Testis (tissue), 2 donors: Measurements from ENCODE around the gene PTPRN2.

ENCODE experiments used
- CTCF ChIP-seq, 3 experiments: fragments of 450-650 bp in 2 of 3; fragments of 200-600 bp in 1 of 3; sonication (generic) in 1 of 3; IDR thresholded peaks; one replicate each; pipeline ENCODE4 v1.5.1; 2016 to 2019; ENCODE audit warnings: antibody characterized with exemption in 3 of 3, mild to moderate bottlenecking in 2 of 3, moderate library complexity in 1 of 3
- POLR2A ChIP-seq: fragments of 450-650 bp; IDR thresholded peaks from one replicate; pipeline ENCODE4 v1.6.1; 2017; ENCODE audit warnings: antibody characterized with exemption, mild to moderate bottlenecking, moderate library complexity

DNA sequence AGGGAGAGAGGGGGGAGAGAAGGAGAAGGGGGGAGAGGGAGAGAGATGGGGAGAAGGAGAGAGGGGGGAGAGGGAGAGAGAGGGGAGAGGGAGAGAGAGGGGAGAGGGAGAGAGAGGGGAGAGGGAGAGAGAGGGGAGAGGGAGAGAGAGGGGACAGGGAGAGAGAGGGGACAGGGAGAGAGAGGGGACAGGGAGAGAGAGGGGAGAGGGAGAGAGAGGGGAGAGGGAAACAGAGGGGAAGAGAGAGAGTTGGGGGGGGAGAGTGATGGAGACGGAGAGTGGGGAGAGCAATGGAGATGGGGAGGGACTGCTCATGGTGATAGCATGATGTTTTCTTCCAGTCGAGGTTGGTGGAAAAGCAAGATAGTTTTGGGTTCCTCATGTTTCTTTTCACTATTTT, 1078.4 kb downstream of the PTPRN2 start:
- TF ChIP-seq CTCF (IDR thresholded peaks at IDR 0.05) (no peak), POLR2A (no peak)
